Mesodermal cell (in vitro differentiated cells): ENCODE results near the gene MYH11. TPM values are rescaled to one million over a fixed set of nuclear protein-coding genes. Genes with fewer than 3 reads are reported as not detected.
A peak's percentile ranks its signal among the peaks of the same experiment; 100 is the strongest.

Experiments
- H3K27ac ChIP-seq: 2 replicates; pipeline ENCODE4 v1.7.0; 2013; ENCODE audit warnings: mild to moderate bottlenecking, low read depth, low read length, moderate library complexity; ENCODE audit not compliant: severe bottlenecking
- H3K36me3 ChIP-seq: 2 replicates; pipeline ENCODE4 v1.7.1; 2013; ENCODE audit warnings: mild to moderate bottlenecking, low read length, moderate library complexity; ENCODE audit not compliant: control insufficient read depth, insufficient read depth
- H3K4me1 ChIP-seq: one replicate; pipeline ENCODE4 v1.7.1; 2013; ENCODE audit warnings: mild to moderate bottlenecking, low read length; ENCODE audit not compliant: insufficient read depth, control insufficient read depth, poor library complexity, severe bottlenecking
- H3K4me3 ChIP-seq: 2 replicates; pipeline ENCODE4 v1.7.0; 2013; ENCODE audit warnings: low read length, control low read depth, mild to moderate bottlenecking; ENCODE audit not compliant: insufficient read depth, poor library complexity, severe bottlenecking; ENCODE audit errors: extremely low read depth
- H3K9me3 ChIP-seq: 2 replicates; pipeline ENCODE4 v1.7.1; 2013; ENCODE audit warnings: mild to moderate bottlenecking, low read length, moderate library complexity; ENCODE audit not compliant: control insufficient read depth
- WGBS, 2 experiments: methylation state at CpG; one replicate each; pipeline ENCODE4 v1.1.5; 2013; ENCODE audit warnings: missing lambda C conversion rate in 2 of 2; ENCODE audit not compliant: insufficient coverage in 2 of 2; 5-methylcytosine and 5-hydroxymethylcytosine counted together
- polyA plus RNA-seq, 2 experiments: library from polyadenylated mRNA; stranded (reverse); fragments of 50-300 nt; gene quantifications; one replicate each; pipeline ENCODE4 v1.2.3, GENCODE V29; 2013

The MYH11 gene
- 0.15 TPM for polyA plus RNA-seq (2013, experiment 1 of 2)
- 0.25 TPM for polyA plus RNA-seq (2013, experiment 2 of 2)

- H3K4me1 ChIP-seq = peaks cover 17% of the 10 kb centered on the region
- H3K4me3 ChIP-seq = peak within 1 kb of the TSS; percentile 37
- H3K27ac ChIP-seq = no peak within 1 kb of the TSS
- WGBS, 2 experiments = 1 to 2% methylated on average over 28 to 36 of the region's 49 CpGs
- no peaks in the 10 kb centered on the region for H3K36me3 ChIP-seq
- H3K9me3 ChIP-seq = no peaks in the 10 kb centered on the region
Measured at GRCh38 chr16:15856901-15857698, at the start of gene MYH11. MYH11 (minus strand) TSS chr16:15857028; CDS start chr16:15838252, 18,776 bp downstream.

- 100% methylated on average over 1 of the region's 2 CpGs; no CpG with 5 or more reads in 1 of the 2 experiments for WGBS, 2 experiments
- H3K4me3 ChIP-seq = no peak overlapping the region
- no peaks in the 10 kb centered on the region for H3K36me3 ChIP-seq
- no peak overlapping the region for H3K27ac ChIP-seq
- H3K4me1 ChIP-seq = no peaks in the 10 kb centered on the region
- no peaks in the 10 kb centered on the region for H3K9me3 ChIP-seq
Measured at GRCh38 chr16:15906439-15906838, 49.6 kb upstream of the MYH11 start.

GRCh38 chr16:15903960-15904359, 47.1 kb upstream of the MYH11 start:
- 100% methylated on average over 3 of the region's 5 CpGs for WGBS, 2 experiments
- no peaks in the 10 kb centered on the region for H3K36me3 ChIP-seq
- H3K27ac ChIP-seq = no peak overlapping the region
- H3K4me3 ChIP-seq = no peak overlapping the region
- H3K4me1 ChIP-seq = peaks cover 8% of the 10 kb centered on the region
- no peaks in the 10 kb centered on the region for H3K9me3 ChIP-seq

GRCh38 chr16:15900901-15901500, 44.2 kb upstream of the MYH11 start:
- H3K9me3 ChIP-seq = no peaks in the 10 kb centered on the region
- H3K4me3 ChIP-seq = no peak overlapping the region
- peaks cover 8% of the 10 kb centered on the region for H3K4me1 ChIP-seq
- no peak overlapping the region for H3K27ac ChIP-seq
- WGBS, 2 experiments = 85 to 89% methylated on average over 4 to 5 of the region's 6 CpGs
- H3K36me3 ChIP-seq = no peaks in the 10 kb centered on the region

GRCh38 chr16:15900357-15900756, 43.5 kb upstream of the MYH11 start:
- Histone ChIP-seq H3K36me3 (no peaks in the 10 kb centered on the region), H3K27ac (no peak overlapping the region), H3K9me3 (no peaks in the 10 kb centered on the region), H3K4me3 (no peak overlapping the region), H3K4me1 (peaks cover 8% of the 10 kb centered on the region)
- 88 to 100% methylated on average over 2 to 3 of the region's 3 CpGs for WGBS, 2 experiments

- Histone ChIP-seq H3K4me1 (peaks cover 8% of the 10 kb centered on the region), H3K4me3 (no peak overlapping the region), H3K9me3 (no peaks in the 10 kb centered on the region), H3K27ac (no peak overlapping the region), H3K36me3 (no peaks in the 10 kb centered on the region)
- 68 to 84% methylated on average over 7 of the region's 9 CpGs for WGBS, 2 experiments
Measured at GRCh38 chr16:15899538-15900100, 42.8 kb upstream of the MYH11 start.

- 93 to 98% methylated on average over 5 to 6 of the region's 6 CpGs for WGBS, 2 experiments
- Histone ChIP-seq H3K36me3 (no peaks in the 10 kb centered on the region), H3K4me1 (peaks cover 8% of the 10 kb centered on the region), H3K4me3 (no peak overlapping the region), H3K27ac (no peak overlapping the region), H3K9me3 (no peaks in the 10 kb centered on the region)
Measured at GRCh38 chr16:15898654-15899053, 41.8 kb upstream of the MYH11 start.

GRCh38 chr16:15897834-15898254, 41.0 kb upstream of the MYH11 start:
- WGBS, 2 experiments = 44 to 67% methylated on average over 3 to 4 of the region's 5 CpGs

GRCh38 chr16:15897121-15897780, 40.4 kb upstream of the MYH11 start:
- H3K9me3 ChIP-seq = no peaks in the 10 kb centered on the region
- H3K27ac ChIP-seq = no peak overlapping the region
- H3K36me3 ChIP-seq = no peaks in the 10 kb centered on the region
- H3K4me1 ChIP-seq = peaks cover 8% of the 10 kb centered on the region
- no peak overlapping the region for H3K4me3 ChIP-seq
- 90 to 93% methylated on average over 6 to 7 of the region's 8 CpGs for WGBS, 2 experiments

More at GRCh38 chr16:15897834-15898254, 41.0 kb upstream of the MYH11 start:
- no peak overlapping the region for H3K4me3 ChIP-seq
- H3K9me3 ChIP-seq = no peaks in the 10 kb centered on the region
- H3K27ac ChIP-seq = no peak overlapping the region
- H3K36me3 ChIP-seq = no peaks in the 10 kb centered on the region
- peaks cover 8% of the 10 kb centered on the region for H3K4me1 ChIP-seq

- H3K36me3 ChIP-seq = no peaks in the 10 kb centered on the region
- no peak overlapping the region for H3K4me3 ChIP-seq
- no peaks in the 10 kb centered on the region for H3K9me3 ChIP-seq
- H3K27ac ChIP-seq = no peak overlapping the region
- peaks cover 7% of the 10 kb centered on the region for H3K4me1 ChIP-seq
- 92 to 94% methylated on average over 6 to 7 of the region's 7 CpGs for WGBS, 2 experiments
Measured at GRCh38 chr16:15894571-15895374, 37.9 kb upstream of the MYH11 start.
